GM18499 (cell line): Measurements from ENCODE around the gene HYKK.
A peak's percentile ranks its signal among the peaks of the same experiment; 100 is the strongest.
"Not testable (repeated sequence)": the region's sequence is repeated elsewhere in the genome, so short reads cannot be mapped to it uniquely, and the experiment has no call there.

Source experiments
- ATAC-seq: cut with Tn5 transposase; IDR thresholded peaks from one replicate; pipeline ENCODE4 v1.9.1; 2021; ENCODE audit warnings: moderate number of reproducible peaks; ENCODE audit not compliant: insufficient read depth, unreplicated experiment

HYKK gene

GRCh38 chr15:78539464-78540140 is 32.2 kb downstream of the HYKK start:
- ATAC-seq: not testable (repeated sequence)

- no peak for ATAC-seq
These were observed 32.9 kb downstream of the HYKK start, which contains the start of gene PSMA4 for GRCh38 chr15:78540141-78540870. Gene PSMA4 (plus strand): TSS chr15:78540444. CDS start chr15:78541928, 1,484 bp downstream.

- ATAC-seq: no peak
These were observed 33.7 kb downstream of the HYKK start for GRCh38 chr15:78540871-78541743.

GRCh38 chr15:78541744-78542034 is 34.3 kb downstream of the HYKK start:
- ATAC-seq: no peak

GRCh38 chr15:78542647-78543046 is 35.3 kb downstream of the HYKK start:
- ATAC-seq: no peak

- no peak for ATAC-seq
These were observed 42.8 kb downstream of the HYKK start for GRCh38 chr15:78550194-78550593.

- no peak for ATAC-seq
These were observed 43.4 kb downstream of the HYKK start for GRCh38 chr15:78550815-78551214.

GRCh38 chr15:78551902-78552301 is 44.5 kb downstream of the HYKK start:
- ATAC-seq: no peak

GRCh38 chr15:78552597-78552996 is 45.2 kb downstream of the HYKK start:
- no peak for ATAC-seq

GRCh38 chr15:78560201-78560600 is 52.8 kb downstream of the HYKK start:
- ATAC-seq: not testable (repeated sequence)

GRCh38 chr15:78561490-78561889 is 54.1 kb downstream of the HYKK start:
- no peak for ATAC-seq

- no peak for ATAC-seq
These were observed 55.7 kb downstream of the HYKK start for GRCh38 chr15:78563092-78563491.

GRCh38 chr15:78564743-78565096 is 57.3 kb downstream of the HYKK start:
- ATAC-seq: no peak

GRCh38 chr15:78565097-78565950 is 57.9 kb downstream of the HYKK start, which contains the start of gene CHRNA5:
Gene CHRNA5 (plus strand): TSS chr15:78565520. CDS start chr15:78565720, 200 bp downstream.
- peak; percentile 43 for ATAC-seq

GRCh38 chr15:78565951-78566774 is 58.8 kb downstream of the HYKK start:
- no peak for ATAC-seq

GRCh38 chr15:78567531-78567930 is 60.2 kb downstream of the HYKK start:
- ATAC-seq: no peak

- ATAC-seq: no peak
These were observed 63.3 kb downstream of the HYKK start for GRCh38 chr15:78570710-78571109.

- no peak for ATAC-seq
These were observed 64.0 kb downstream of the HYKK start for GRCh38 chr15:78571382-78571781.

- ATAC-seq: no peak
These were observed 66.0 kb downstream of the HYKK start for GRCh38 chr15:78573416-78573815.
